Activated CD8-positive, alpha-beta memory T cell treated with anti-CD3 and anti-CD28 coated beads for 24 hours (primary cell): ENCODE data around the gene GSTP1.
A peak's percentile ranks its signal among the peaks of the same experiment; 100 is the strongest.
"Not testable (repeated sequence)": the region's sequence is repeated elsewhere in the genome, so short reads cannot be mapped to it uniquely, and the experiment has no call there.

Source experiments
- DNase-seq: peaks from one replicate; pipeline ENCODE4 v3.0.0-alpha.2; 2020

GSTP1 gene

GRCh38 chr11:67583247-67584204 is at the start of gene GSTP1:
Gene GSTP1 (plus strand): TSS chr11:67583812. CDS start chr11:67583844, 32 bp downstream.
- peak; percentile 94 for DNase-seq

GRCh38 chr11:67534070-67534679 is 49.4 kb upstream of the GSTP1 start:
- no peak for DNase-seq

- DNase-seq: no peak
Observed at GRCh38 chr11:67535561-67535960, 48.1 kb upstream of the GSTP1 start.

- no peak for DNase-seq
Observed at GRCh38 chr11:67538306-67538705, 45.3 kb upstream of the GSTP1 start.

GRCh38 chr11:67538823-67539505 is 44.6 kb upstream of the GSTP1 start:
- DNase-seq: no peak

- DNase-seq: no peak
Observed at GRCh38 chr11:67539550-67539949, 44.1 kb upstream of the GSTP1 start.

GRCh38 chr11:67541198-67541597 is 42.4 kb upstream of the GSTP1 start:
- DNase-seq: no peak

GRCh38 chr11:67542169-67542568 is 41.4 kb upstream of the GSTP1 start:
- no peak for DNase-seq

GRCh38 chr11:67542971-67543370 is 40.6 kb upstream of the GSTP1 start:
- no peak for DNase-seq

GRCh38 chr11:67543585-67543984 is 40.0 kb upstream of the GSTP1 start:
- no peak for DNase-seq

- no peak for DNase-seq
Observed at GRCh38 chr11:67544616-67545242, 38.9 kb upstream of the GSTP1 start.

GRCh38 chr11:67545280-67545679 is 38.3 kb upstream of the GSTP1 start:
- no peak for DNase-seq

GRCh38 chr11:67548112-67548511 is 35.5 kb upstream of the GSTP1 start:
- DNase-seq: not testable (repeated sequence)

GRCh38 chr11:67548555-67549110 is 35.0 kb upstream of the GSTP1 start:
- DNase-seq: no peak

- no peak for DNase-seq
Observed at GRCh38 chr11:67551127-67551526, 32.5 kb upstream of the GSTP1 start.

- DNase-seq: not testable (repeated sequence)
Observed at GRCh38 chr11:67551697-67552096, 31.9 kb upstream of the GSTP1 start.

GRCh38 chr11:67556244-67556643 is 27.4 kb upstream of the GSTP1 start:
- no peak for DNase-seq

GRCh38 chr11:67558084-67558772 is 25.4 kb upstream of the GSTP1 start:
- no peak for DNase-seq

- no peak for DNase-seq
Observed at GRCh38 chr11:67561971-67562619, 21.5 kb upstream of the GSTP1 start.

GRCh38 chr11:67562963-67563704 is 20.5 kb upstream of the GSTP1 start:
- DNase-seq: no peak

GRCh38 chr11:67563705-67564114 is 19.9 kb upstream of the GSTP1 start:
- DNase-seq: not testable (repeated sequence)
